Fibroblast of lung (primary cell): ENCODE results near the gene WWOX. TPM values are rescaled to one million over a fixed set of nuclear protein-coding genes. Genes with fewer than 3 reads are reported as not detected.

Experiments used
- DNase-seq, 2 donors: peaks; one replicate each; pipeline versions ENCODE4 v3.0.0 to v3.0.0-alpha.2; 2010; ENCODE audit warnings: low read depth in 2 of 2
- H2AFZ ChIP-seq: 2 replicates; pipeline ENCODE4 v1.5.1; 2012; ENCODE audit warnings: low read length, control low read depth, inconsistent platforms
- H3K27ac ChIP-seq: 2 replicates; pipeline ENCODE4 v1.5.1; 2011; ENCODE audit warnings: low read length, control low read depth; ENCODE audit not compliant: insufficient read depth
- H3K27me3 ChIP-seq: 2 replicates; pipeline ENCODE4 v1.5.1; 2011; ENCODE audit warnings: mild to moderate bottlenecking, low read length; ENCODE audit not compliant: control insufficient read depth, insufficient read depth
- H3K36me3 ChIP-seq: 2 replicates; pipeline ENCODE4 v1.5.1; 2011; ENCODE audit warnings: low read length; ENCODE audit not compliant: control insufficient read depth, insufficient read depth
- H3K4me1 ChIP-seq: 2 replicates; pipeline ENCODE4 v1.5.1; 2011; ENCODE audit warnings: low read length; ENCODE audit not compliant: control insufficient read depth, insufficient read depth; ENCODE audit errors: extremely low read depth
- H3K4me2 ChIP-seq: 2 replicates; pipeline ENCODE4 v1.5.1; 2011; ENCODE audit warnings: low read length, control low read depth; ENCODE audit not compliant: insufficient read depth; ENCODE audit errors: extremely low read depth
- H3K4me3 ChIP-seq, 4 experiments: fragments of 200-600 bp in 1 of 4; sonication (generic) in 1 of 4; replicated peaks in 1 of 4; 2 replicates each; pipeline ENCODE4 v1.5.1; 2011 to 2016; ENCODE audit warnings: low read length in 4 of 4, low read depth in 3 of 4, mild to moderate bottlenecking in 3 of 4, control low read depth in 2 of 4, inconsistent platforms in 1 of 4, mixed read lengths in 1 of 4; ENCODE audit not compliant: insufficient read depth in 1 of 4; ENCODE audit errors: control extremely low read depth in 1 of 4
- H3K79me2 ChIP-seq: 2 replicates; pipeline ENCODE4 v1.5.1; 2012; ENCODE audit warnings: mild to moderate bottlenecking, low read length, inconsistent platforms; ENCODE audit not compliant: control insufficient read depth, insufficient read depth
- H3K9ac ChIP-seq: 2 replicates; pipeline ENCODE4 v1.5.1; 2011; ENCODE audit warnings: mild to moderate bottlenecking, low read length, control low read depth; ENCODE audit not compliant: insufficient read depth
- H3K9me3 ChIP-seq: 2 replicates; pipeline ENCODE4 v1.5.1; 2012; ENCODE audit warnings: low read depth, low read length; ENCODE audit not compliant: control insufficient read depth, insufficient read depth
- H4K20me1 ChIP-seq: 2 replicates; pipeline ENCODE4 v1.5.1; 2011; ENCODE audit warnings: low read length; ENCODE audit not compliant: control insufficient read depth, insufficient read depth; ENCODE audit errors: extremely low read depth
- CTCF ChIP-seq, 2 donors: IDR thresholded peaks in 1 of 2; conservative IDR thresholded peaks in 1 of 2; 1 replicate in 1 of 2; 2 replicates in 1 of 2; pipeline ENCODE4 v1.5.1; 2011 to 2012; ENCODE audit warnings: low read length in 2 of 2, control low read depth in 1 of 2, inconsistent platforms in 1 of 2, low read depth in 1 of 2, mild to moderate bottlenecking in 1 of 2
- EZH2 ChIP-seq: IDR thresholded peaks from 2 replicates; pipeline ENCODE4 v1.5.1; 2012; ENCODE audit warnings: low read length, control low read depth, mild to moderate bottlenecking; ENCODE audit errors: missing control alignments
- polyA plus RNA-seq, 2 donors: library from polyadenylated mRNA; depleted of rRNA in 1 of 2; stranded (reverse) in 1 of 2; unstranded in 1 of 2; fragments of >200 nt; gene quantifications; 2 replicates each; pipeline ENCODE4 v1.2.1, GENCODE V29; 2011 to 2012; ENCODE audit warnings: missing spikeins in 1 of 2
- total RNA-seq: library from RNA; depleted of rRNA; stranded (reverse); fragments of >200 nt; gene quantifications from 2 replicates; pipeline ENCODE4 v1.2.1, GENCODE V29; 2014

The WWOX gene
- total and polyA plus RNA-seq, 2 donors (not counting 1 experiment from before 2014, with no cell fraction given), result 5.6 to 16.3 TPM

GRCh38 chr16:78150233-78150632, 50.8 kb downstream of the WWOX start:
- H3K4me2 ChIP-seq, result no peak overlapping the region
- no peak overlapping the region for H3K4me3 ChIP-seq
- no peaks in the 10 kb centered on the region for H3K36me3 ChIP-seq
- TF ChIP-seq CTCF (conservative IDR thresholded peaks at IDR 0.05 in 1 of 2, IDR thresholded peaks at IDR 0.05 in 1 of 2; ENCODE audit: low read depth in 1 of 2, low read length in 2 of 2) (no peak), EZH2 (no peak)
- no peak overlapping the region for H2AFZ ChIP-seq
- H3K79me2 ChIP-seq, result no peaks in the 10 kb centered on the region
- H3K9ac ChIP-seq, result no peak overlapping the region
- no peak for DNase-seq
- H3K4me1 ChIP-seq, result no peaks in the 10 kb centered on the region
- no peaks in the 10 kb centered on the region for H3K9me3 ChIP-seq
- no peaks in the 10 kb centered on the region for H4K20me1 ChIP-seq
- no peaks in the 10 kb centered on the region for H3K27me3 ChIP-seq
- no peak overlapping the region for H3K27ac ChIP-seq

GRCh38 chr16:78154729-78155461, 55.4 kb downstream of the WWOX start:
- Histone ChIP-seq H3K4me2 (no peak overlapping the region), H3K9ac (no peak overlapping the region), H2AFZ (no peak overlapping the region), H3K79me2 (no peaks in the 10 kb centered on the region), H3K4me3 (no peak overlapping the region), H4K20me1 (no peaks in the 10 kb centered on the region), H3K4me1 (no peaks in the 10 kb centered on the region), H3K9me3 (no peaks in the 10 kb centered on the region), H3K27me3 (no peaks in the 10 kb centered on the region), H3K36me3 (no peaks in the 10 kb centered on the region), H3K27ac (no peak overlapping the region)
- TF ChIP-seq CTCF (conservative IDR thresholded peaks at IDR 0.05 in 1 of 2, IDR thresholded peaks at IDR 0.05 in 1 of 2; ENCODE audit: low read depth in 1 of 2, low read length in 2 of 2) (no peak), EZH2 (no peak)
- no peak for DNase-seq

- no peaks in the 10 kb centered on the region for H3K9me3 ChIP-seq
Measured at GRCh38 chr16:78155791-78156345, 56.4 kb downstream of the WWOX start.

More at GRCh38 chr16:78155791-78156345, 56.4 kb downstream of the WWOX start:
- H3K27ac ChIP-seq, result no peak overlapping the region
- H4K20me1 ChIP-seq, result no peaks in the 10 kb centered on the region
- no peaks in the 10 kb centered on the region for H3K27me3 ChIP-seq
- no peaks in the 10 kb centered on the region for H3K36me3 ChIP-seq
- H3K4me2 ChIP-seq, result no peak overlapping the region
- H3K79me2 ChIP-seq, result no peaks in the 10 kb centered on the region
- TF ChIP-seq CTCF (conservative IDR thresholded peaks at IDR 0.05 in 1 of 2, IDR thresholded peaks at IDR 0.05 in 1 of 2; ENCODE audit: low read depth in 1 of 2, low read length in 2 of 2) (no peak), EZH2 (no peak)
- H3K4me1 ChIP-seq, result no peaks in the 10 kb centered on the region
- DNase-seq, result no peak
- no peak overlapping the region for H3K9ac ChIP-seq
- no peak overlapping the region for H3K4me3 ChIP-seq
- H2AFZ ChIP-seq, result no peak overlapping the region
